HG02623 (cell line): Measurements from ENCODE around the gene SULT6B1.
"Not testable (repeated sequence)": the region's sequence is repeated elsewhere in the genome, so short reads cannot be mapped to it uniquely, and the experiment has no call there.

Experiments
- ATAC-seq: cut with Tn5 transposase; IDR thresholded peaks from one replicate; pipeline ENCODE4 v1.9.1; 2021; ENCODE audit warnings: moderate library complexity; ENCODE audit not compliant: unreplicated experiment

Gene SULT6B1

DNA sequence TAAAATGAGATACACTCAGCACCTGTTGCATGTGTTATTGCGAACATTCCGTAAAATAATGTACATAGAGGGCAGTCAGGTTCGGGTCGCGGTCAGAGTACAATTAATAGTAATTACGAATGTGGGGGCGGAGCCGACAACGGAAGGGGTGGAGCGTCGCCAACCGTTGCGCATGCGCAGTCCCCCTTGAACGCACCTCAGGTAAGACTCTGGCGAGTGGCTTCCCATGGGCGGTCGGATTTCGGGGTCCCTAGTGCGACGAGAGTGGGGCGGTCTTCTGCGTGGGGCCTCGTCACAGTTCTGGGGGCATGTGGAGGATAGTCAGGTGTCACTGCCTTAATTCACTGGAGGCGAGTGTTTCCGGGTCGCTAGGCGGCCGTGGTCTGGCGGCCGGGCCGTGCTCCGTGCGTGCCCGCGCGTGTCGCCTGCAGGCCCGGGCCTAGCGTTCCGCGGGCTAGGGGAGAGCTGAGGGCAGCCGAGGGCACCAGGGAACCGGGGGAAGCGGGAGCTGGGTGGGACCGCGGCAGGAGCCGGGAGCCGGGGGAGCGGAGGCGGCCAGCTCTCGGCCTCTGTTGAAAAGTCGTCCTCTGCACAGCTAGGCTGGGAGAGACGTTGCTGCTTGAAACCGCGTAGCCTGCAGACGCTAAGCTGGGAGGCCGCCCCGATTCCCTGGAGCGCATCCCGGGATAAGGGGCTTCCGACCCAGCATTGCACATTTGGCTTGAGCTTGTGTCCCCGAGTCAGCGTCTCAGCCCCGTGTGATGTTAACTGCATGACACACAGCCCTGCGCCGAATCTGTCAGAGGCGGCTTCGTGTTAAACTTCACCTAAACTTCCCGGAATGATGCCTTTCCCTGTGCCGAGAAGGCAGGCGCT, 8.1 kb upstream of the SULT6B1 start, which contains the start of gene CEBPZOS:
Gene CEBPZOS, plus strand, starts transcription at position 177 of the 876 bp plus-strand sequence. CDS start 3,209 bp downstream, outside the sequence.
- ATAC-seq = peak; percentile 64

DNA sequence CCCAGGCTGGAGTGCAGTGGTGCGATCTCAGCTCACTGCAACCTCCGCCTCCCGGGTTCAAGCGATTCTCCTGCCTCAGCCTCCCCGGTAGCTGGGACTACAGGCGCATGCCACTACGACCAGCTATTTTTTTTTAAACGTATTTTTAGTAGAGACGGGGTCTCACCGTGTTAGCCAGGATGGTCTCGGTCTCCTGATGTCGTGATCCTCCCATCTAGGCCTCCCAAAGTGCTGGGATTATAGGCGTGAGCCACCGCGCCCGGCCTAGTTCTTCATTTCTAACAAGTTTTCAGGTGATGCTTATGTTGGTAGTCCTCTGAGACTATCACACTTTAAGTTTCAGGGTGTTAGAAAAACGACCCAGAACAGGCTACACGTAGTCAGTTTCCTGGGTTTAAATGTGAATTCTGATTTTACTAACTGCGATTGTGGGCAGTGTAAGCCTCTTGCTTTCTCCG, 7.4 kb upstream of the SULT6B1 start:
- not testable (repeated sequence) for ATAC-seq

DNA sequence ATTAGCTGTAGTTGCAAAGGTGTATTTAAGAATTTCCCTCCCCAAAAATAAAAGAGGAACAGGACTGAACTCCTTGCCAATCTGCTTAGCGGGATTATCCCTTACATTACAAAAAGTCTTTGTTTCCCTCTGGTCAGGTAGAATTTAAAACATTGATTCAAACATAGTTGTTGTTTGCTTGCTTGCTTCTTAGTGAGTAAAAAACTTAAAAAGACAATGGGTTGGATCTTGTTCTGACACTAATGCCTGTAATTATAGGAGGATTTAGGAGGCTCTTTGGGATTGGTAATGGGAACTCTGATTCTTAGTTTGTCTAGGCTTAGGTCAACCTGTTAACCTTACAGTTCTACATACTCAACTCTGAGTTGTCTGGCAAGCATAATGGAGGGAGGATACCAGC, 4.1 kb upstream of the SULT6B1 start:
- ATAC-seq = no peak

DNA sequence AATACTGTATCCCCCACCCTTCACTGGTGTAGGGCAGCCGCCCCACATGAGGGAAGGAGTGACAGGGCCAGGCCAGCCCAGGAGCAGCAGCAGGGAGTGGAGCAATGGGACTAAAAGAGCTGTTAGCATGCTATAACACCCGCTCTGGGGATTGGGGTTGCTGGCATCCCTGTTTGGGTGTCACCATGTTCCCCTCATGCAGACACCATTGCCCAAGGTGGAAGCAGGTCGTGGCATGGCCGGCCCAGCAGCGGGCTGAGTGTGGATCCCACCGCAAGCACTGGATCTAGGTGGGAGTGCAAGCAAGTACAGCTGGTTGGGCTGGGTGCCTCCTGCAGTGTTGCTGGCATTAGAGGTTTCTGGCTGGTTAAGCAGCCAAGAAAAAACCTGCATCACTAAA, 3.3 kb upstream of the SULT6B1 start:
- no peak for ATAC-seq

DNA sequence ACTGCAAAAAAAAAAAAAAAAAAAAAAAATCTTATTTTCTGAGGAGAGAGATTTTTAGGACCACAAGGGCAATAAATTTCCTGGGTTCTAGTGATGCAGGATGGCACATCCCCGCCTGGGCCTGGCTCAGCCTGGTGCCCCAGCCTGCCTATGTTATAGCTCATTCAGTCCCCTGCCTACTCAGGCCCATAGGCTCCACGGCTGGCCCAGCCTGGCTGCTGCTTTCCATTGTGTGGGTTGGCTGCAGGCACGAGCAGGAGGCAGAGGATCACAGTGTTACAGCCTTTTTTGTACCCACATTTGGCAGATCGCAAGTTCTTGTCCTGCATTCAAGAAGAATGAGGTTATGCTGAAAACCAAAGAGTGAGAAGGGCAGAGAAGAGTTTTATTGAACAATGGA, 2.8 kb upstream of the SULT6B1 start:
- no peak for ATAC-seq

DNA sequence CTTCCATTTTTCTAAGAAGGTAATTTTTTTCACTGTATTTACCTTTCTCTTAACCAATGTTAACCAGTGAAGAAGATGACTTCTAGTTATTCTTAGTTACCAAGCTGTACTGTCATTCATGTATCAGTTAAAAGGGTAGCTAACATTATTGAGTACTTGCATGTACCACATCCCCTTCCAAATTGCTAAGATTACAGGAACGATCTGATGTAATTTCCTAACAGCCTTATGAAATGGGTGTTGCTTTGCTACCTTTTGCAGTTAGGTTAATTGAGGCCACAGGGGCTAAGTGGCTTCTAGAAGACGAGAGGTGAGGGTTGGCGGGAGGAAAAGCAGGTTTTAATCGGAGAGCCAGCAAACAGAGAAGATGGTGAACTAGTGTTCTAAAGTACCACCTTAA, 1.8 kb upstream of the SULT6B1 start:
- no peak for ATAC-seq

DNA sequence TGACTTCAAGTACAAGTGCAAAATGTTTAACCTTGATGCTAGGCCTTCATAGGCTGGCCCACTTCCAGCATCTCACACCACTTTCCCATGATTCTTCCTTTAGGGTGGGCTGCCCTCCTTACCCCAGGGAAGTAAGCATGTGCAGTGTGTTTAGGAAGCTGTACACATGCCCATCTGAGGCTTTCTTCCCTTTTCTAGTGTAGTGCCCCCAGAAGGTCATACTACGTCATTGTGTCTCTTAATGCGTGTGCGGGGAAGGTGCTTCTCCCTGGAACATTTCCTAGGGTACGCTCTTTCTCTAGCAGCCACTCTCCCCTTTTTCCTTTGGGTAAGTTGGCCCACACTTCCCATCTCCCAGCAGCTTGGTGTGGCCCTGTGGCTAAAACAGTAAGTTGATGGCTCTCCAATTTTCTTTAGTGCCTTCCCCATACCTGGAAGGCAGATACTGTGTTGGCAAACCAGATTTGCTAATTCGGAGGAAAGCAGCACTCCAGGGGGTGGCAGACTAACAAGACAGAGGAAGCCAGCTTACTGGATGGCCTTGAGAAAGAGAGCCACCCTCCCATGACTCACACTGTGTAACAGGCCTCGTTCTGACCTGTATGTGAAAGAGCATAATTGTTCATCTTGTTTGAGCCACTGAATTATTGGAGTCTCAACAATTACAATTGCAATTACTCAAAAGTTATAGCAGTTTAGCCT, 1.1 kb upstream of the SULT6B1 start:
- no peak for ATAC-seq

DNA sequence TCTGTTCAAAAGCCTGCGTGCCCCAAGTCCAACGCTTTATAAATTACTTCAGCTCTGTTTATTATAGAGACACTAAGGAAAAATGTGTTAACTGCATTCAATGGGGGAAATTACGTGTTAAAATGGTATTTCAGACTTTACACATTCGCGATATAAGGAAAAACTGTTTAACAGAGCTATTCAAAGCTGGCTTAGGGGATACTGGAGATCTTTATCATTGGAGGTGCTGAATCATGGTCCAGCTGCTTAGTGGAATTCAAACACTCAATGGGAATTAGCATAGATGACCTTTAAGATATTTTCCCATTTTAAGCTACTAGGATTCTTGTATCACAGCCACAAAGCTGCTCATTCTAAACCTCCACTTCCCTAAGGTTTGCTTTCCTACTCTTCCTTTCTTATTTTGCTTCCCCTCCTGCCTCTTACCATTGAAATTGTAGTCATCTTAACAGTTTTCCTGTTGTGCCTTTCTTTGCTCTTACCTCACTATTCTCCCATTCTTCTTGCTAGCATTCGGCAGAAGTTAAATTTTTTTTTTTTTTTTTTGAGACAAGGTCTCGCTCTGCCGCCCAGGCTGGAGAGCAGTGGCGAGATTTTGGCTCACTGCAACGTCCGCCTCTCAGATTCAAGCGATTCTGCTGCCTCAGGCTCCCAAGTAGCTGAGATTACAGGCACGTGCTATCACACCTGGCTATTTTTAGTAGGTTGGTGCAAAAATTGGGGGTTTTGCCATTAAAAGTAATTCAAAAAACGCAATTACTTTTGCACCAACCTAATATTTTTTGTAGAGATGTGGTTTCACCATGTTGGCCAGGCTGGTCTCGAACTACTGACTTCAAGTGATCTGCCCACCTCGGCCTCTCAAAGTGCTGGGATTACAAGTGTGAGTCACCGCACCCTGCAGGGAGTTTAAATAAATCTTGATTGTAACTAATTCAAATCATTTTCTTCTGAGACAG, 6.5 kb downstream of the SULT6B1 start:
- ATAC-seq = no peak

DNA sequence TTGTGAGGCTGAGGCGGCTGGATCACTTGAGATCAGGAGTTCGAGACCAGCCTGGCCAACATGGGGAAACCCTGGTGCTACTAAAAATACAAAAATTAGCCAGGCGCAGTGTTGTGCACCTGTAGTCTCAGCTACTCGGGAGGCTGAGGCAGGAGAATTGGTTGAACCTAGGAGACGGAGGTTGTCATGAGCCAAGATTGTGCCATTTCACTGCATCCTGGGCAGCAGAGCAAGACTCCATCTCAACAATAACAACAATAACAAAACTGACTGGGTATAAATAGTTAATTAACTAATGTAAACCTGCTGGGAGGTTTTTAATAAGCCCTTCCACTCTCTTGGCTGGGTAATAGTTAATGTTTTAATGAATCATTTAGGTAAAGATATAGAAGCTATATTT, 7.8 kb downstream of the SULT6B1 start:
- ATAC-seq = no peak

DNA sequence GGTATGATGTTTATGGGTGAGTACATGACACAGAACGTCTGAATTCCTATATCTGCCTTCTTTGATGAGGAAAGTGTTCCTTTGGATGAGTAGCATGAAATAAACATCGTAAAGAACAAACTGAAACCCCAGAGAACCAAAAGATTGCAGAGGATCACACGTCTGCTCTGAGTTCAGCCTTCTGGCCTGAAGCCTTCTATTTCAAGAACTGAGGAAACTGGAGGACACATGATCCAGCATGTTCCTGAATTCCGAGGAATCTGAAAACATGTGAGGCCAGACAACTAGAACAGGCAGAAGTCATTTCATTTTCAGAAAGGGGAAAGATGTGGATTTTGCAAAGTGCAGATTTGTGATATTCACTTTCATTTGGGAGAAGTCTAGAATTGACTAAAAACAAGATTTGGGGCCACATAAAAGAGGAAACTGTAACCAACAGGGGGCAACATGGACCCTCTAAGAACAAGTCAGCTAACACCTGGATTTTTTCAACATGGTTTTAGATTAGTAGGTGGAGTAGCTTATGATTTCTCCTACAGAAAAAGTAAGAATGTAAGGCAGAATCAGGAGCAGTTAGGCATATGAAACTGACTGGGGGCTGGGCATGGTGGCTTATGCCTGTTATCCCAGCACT, 8.3 kb downstream of the SULT6B1 start:
- no peak for ATAC-seq

DNA sequence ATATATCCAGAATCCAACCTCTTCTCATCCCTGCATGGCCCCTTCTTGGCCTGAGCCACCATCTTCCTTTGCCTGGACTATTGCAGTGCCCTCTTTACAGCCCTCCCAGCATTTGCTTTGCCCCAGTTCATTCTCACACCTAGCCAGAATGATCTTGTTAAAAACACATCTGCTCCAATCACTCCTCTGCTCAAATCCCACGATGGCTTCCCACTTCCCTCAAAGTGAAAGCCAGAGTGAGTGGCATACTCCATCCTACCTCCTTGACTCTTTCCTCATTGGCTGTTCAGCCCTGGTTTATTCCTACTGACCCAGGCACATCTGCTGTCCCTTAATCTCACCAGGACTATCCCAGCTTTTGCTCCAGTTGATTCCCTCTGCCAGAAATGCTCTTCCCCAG, 14.7 kb downstream of the SULT6B1 start:
- no peak for ATAC-seq

DNA sequence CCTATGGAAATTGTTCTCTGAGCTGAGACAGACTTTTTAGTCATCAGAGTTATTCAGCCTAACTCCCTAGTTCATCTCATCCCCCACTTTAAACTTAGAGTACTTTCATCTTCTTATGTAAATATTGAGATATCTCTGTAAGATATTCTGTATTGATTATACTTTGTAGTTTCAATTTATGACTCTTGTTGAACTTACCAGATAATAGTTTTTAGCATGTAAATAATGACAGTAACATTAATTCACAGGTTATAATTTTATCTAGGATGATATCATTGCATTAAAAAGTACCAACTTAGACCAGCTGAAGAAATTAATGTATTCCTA, 16.9 kb downstream of the SULT6B1 start:
- ATAC-seq = no peak

DNA sequence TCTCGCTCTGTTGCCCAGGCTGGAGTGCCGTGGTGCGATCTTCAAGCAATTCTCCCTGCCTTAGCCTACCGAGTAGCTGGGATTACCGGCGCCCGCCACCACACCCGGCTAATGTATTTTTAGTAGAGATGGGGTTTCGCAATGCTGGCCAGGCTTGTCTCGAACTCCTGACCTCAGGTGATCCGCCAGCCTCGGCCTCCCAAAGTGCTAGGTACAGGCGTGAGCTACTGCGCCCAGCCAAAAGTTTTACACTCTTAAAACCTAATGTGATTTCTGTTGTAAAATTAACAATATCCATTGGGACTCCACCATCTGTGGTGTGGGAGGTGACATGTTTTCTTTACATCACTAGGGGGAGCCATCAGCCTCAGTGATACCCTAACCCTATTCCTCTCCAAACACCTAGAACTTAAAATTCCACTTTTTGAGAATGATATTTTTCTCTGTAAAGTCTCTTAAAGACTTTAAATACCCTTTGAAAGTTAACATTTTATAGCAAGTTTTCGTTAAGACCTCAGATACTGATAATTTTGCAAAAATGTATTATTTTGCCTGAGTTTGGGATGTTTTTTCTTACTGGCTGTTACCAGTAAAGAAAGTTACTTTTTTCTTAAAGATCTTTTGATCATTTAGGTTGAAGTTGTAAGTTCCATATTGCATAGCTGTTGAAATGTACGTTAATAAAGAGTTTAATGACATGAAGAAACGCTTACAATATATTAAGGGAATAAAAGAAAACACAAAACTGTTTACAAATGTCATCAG, 20.1 kb downstream of the SULT6B1 start:
- peak; percentile 55 for ATAC-seq

DNA sequence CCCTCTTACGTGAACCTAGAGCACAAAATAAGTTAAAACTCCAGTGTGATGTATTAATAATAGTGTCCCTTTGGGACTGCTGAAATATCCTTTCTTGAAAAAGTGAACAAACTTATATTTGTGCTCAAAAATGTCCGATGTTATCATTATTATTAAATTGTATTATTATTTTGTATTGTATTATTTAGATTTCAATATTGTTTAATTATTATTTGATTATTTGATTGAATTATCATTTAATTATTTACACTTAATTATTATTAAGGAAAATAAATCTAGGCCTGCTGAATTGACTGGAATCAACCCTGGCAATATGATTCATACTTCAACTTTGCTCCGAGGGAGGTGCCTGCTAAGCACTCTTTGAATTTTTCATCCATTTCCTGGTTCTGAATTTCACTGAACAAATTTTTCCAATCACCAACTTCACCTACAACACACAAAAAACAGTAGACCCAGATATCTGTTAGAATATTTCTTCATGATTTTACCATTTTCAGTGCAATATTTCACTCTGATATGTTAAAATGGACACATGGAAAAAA, 20.8 kb downstream of the SULT6B1 start:
- ATAC-seq = no peak

DNA sequence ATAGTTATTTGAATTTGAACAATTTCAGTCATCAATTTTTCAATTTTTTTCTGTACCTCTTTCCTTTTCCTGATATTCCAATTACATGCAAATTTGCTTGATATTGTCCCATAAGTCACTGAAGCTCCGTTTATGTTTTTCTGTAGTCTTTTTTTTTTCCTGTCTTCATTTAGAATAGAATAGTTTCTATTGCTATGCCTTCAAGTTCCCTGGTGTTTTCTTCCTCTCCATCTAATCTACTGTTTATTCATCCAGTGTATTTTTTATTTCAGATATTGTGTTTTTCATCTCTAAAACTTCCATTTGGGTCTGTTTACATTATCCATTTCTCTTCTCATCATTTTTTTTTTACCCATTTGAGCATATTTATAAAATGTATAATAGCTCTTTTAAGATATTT, 23.7 kb downstream of the SULT6B1 start:
- ATAC-seq = no peak

DNA sequence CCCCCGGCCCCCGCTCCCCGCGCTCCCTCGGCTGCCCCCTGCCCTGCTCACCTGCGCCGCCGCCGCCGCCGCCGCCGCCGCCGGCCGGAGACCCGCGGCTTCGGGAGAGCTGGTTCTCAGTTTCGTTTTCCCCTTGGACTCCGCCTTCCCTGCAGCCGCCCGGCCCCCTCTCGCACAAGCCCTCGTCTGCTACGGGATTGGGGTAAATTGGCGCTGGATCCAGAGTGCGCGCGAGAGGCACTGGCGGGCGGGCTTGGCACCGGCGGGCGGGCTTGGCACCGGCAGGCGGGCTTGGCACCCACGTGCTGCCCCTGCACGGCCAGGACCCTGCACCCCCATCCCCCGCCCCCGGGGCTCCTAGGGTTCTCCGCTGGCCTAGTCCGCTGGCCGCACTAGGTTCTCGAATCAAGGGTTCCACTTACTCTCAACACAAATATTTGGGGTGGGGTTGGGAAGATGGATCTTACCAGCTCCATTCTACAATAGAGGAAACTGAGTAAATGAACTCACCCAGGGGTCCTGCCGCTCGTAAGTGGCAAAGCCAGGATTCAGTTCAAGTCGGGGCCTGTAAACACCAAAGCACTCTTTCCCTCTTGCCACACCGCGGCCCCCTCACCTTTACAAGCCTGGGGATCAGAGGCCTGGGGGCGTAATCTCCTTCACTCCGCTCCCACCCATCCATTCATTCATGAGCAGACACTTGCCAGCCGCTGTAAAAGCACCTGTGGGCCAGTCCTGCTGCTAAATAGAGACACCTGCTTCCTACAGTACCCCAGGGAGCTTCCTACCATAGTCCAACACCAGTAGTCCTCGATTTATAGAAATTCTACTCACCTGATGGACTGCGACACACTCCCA, 31.4 kb downstream of the SULT6B1 start, which contains the start of gene EIF2AK2:
Gene EIF2AK2, minus strand, starts transcription at position 124 of the 858 bp plus-strand sequence. CDS start 9,174 bp downstream, outside the sequence.
- ATAC-seq = peak; percentile 89

DNA sequence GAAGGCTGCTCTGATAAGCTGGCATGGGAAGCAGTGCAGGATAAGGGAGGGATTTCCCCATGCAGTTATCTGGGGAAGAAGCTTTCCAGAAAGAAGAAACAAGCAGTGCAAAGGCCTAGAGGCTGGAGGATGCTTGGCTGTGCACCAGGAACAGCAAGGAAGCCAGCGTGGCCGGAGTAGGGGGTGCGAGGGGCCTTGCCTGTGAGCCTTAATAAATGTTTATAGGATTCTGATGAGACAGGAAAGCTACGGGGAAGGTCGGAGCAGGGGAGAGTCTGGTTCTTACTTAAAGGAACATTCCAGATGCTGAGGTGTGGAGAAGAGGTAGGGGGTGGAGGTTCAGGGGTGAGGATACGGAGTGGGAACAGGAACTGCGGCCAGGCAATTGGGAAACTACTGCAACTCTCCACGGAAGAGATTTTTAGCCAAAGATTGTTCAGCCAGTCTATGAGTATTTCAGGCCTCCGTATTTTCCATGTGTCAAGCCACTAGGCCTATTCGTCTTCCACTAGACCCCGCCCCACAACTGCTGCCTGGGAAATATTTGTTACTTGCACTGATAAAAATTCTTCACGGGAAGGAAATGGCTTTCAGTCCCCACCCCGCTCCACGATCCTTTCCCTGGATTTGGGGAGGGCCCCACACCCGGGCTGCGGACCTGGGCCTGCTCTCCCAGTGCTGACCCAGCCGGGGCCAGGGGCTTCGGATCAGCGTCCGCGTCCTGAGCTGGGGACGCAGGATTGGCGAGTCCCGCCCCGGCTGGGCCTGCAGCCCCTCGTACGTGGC, 32.2 kb downstream of the SULT6B1 start:
- ATAC-seq = peak; percentile 28

DNA sequence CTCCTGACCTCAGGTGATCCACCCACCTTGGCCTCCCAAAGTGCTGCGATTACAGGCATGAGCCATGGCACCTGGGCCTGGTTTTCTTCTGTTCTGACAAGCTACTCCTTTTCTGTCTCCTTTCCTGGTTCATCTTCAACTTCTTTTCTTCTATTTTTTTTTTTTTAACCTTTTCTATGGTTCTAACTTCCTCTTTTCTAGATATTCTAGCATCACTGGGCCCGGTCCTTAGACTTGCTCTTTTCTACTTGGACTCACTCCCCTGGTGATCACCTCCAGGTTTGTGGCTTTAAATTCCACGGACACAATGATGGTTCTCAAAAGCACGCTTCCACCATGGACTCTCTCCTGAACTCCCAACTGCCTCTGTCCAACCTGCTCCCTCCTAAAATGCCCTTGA, 33.7 kb downstream of the SULT6B1 start:
- ATAC-seq = no peak
